CD4-positive, CD25-positive, alpha-beta regulatory T cell (primary cell): ENCODE data around the gene TMPRSS3. TPM values are rescaled to one million over a fixed set of nuclear protein-coding genes. Genes with fewer than 3 reads are reported as not detected.

Experiments used
- ATAC-seq, 2 donors: fragments of 150-1000 bp; cut with Tn5 transposase; one replicate each; pipeline ENCODE4 v1.10.0; 2021; ENCODE audit warnings: low read depth in 2 of 2, moderate number of reproducible peaks in 2 of 2, moderate library complexity in 1 of 2
- DNase-seq, 3 donors: peaks; one replicate each; pipeline versions ENCODE4 v3.0.0 to v3.0.0-alpha.2; 2012 to 2022; ENCODE audit warnings: mixed read lengths in 1 of 3
- H3K27ac ChIP-seq: one replicate; pipeline ENCODE4 v1.7.0; 2013; ENCODE audit warnings: mild to moderate bottlenecking, low read length; ENCODE audit not compliant: insufficient read depth, poor library complexity, severe bottlenecking
- H3K27me3 ChIP-seq: one replicate; pipeline ENCODE4 v1.7.0; 2013; ENCODE audit warnings: low read length; ENCODE audit not compliant: control insufficient read depth, insufficient read depth
- H3K36me3 ChIP-seq: one replicate; pipeline ENCODE4 v1.7.0; 2013; ENCODE audit warnings: mild to moderate bottlenecking, low read length, moderate library complexity; ENCODE audit not compliant: control insufficient read depth, insufficient read depth
- H3K4me1 ChIP-seq: 2 replicates; pipeline ENCODE4 v1.7.0; 2013; ENCODE audit warnings: mild to moderate bottlenecking, low read length; ENCODE audit not compliant: insufficient read depth, control insufficient read depth, poor library complexity, severe bottlenecking
- H3K4me3 ChIP-seq: one replicate; pipeline ENCODE4 v1.7.0; 2013; ENCODE audit warnings: low read depth, mild to moderate bottlenecking, low read length, moderate library complexity
- H3K9me3 ChIP-seq, 2 experiments: 1 replicate in 1 of 2; 2 replicates in 1 of 2; pipeline ENCODE4 v1.7.0; 2013; ENCODE audit warnings: low read length in 2 of 2, mild to moderate bottlenecking in 1 of 2, moderate library complexity in 1 of 2; ENCODE audit not compliant: control insufficient read depth in 2 of 2
- H3K27ac Mint-ChIP-seq, 3 donors: one replicate each; pipeline ENCODE4 v1.8.0; 2020 to 2022; ENCODE audit warnings: mild to moderate bottlenecking in 3 of 3, mixed read lengths in 3 of 3, moderate library complexity in 2 of 3
- H3K27me3 Mint-ChIP-seq: one replicate; pipeline ENCODE4 v1.8.0; 2022; ENCODE audit warnings: mild to moderate bottlenecking, mixed read lengths
- H3K36me3 Mint-ChIP-seq: one replicate; pipeline ENCODE4 v1.8.0; 2020; ENCODE audit warnings: mixed read lengths
- H3K4me1 Mint-ChIP-seq, 4 donors: one replicate each; pipeline ENCODE4 v1.8.0; 2020 to 2022; ENCODE audit warnings: mixed read lengths in 4 of 4, mild to moderate bottlenecking in 1 of 4
- H3K4me3 Mint-ChIP-seq, 4 donors: one replicate each; pipeline ENCODE4 v1.8.0; 2020 to 2022; ENCODE audit warnings: mild to moderate bottlenecking in 4 of 4, mixed read lengths in 4 of 4, moderate library complexity in 3 of 4
- H3K9me3 Mint-ChIP-seq, 7 donors: one replicate each; pipeline ENCODE4 v1.8.0; 2020 to 2022; ENCODE audit warnings: mixed read lengths in 7 of 7, mild to moderate bottlenecking in 3 of 7, moderate library complexity in 2 of 7
- polyA plus RNA-seq, 4 donors: library from polyadenylated mRNA; unstranded; fragments of 300-500 nt; fragmentation: Illumina TruSeq; gene quantifications; one replicate each; pipeline ENCODE4 v1.2.3, GENCODE V29; 2021
- total RNA-seq: library from RNA; stranded (reverse); gene quantifications from one replicate; pipeline ENCODE4 v1.2.3, GENCODE V29; 2022

Gene TMPRSS3
- total and polyA plus RNA-seq, 5 donors from 2014 or later: 1.1 to 4.0 (median 2.3) TPM

DNA sequence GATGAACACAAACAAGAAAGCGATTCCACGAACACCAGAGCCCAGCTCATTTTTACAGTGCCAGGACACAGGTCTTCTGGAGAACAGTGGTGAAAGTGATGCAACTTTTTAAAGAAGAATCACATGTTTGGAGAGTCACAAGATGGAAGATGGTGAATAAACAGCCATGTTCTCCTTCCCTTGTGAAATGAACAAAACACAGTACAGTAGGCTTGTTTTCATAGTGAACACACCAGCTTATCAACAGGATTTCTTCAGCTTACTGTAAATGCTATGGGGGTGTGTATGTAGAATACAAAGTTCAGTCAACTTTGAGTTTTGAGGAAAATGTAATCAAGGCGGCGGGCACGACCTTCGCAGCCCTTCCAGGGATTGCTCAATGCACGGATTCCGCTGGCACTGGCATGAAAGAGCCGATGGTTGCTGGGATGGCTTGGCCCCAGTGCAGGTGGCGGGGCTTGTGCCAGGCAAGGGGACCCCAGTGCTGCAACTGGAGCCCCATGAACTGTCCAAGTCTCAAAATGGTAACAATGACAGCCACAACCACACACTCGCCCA lies 9.7 kb downstream of the TMPRSS3 start:
- Mint-ChIP-seq H3K4me1 (peaks cover 5 to 36% (median 18%) of the 10 kb centered on the region in 4 donors), H3K9me3 (peaks cover 0 to 19% (median 5%) of the 10 kb centered on the region in 7 donors), H3K27me3 (no peaks in the 10 kb centered on the region), H3K36me3 (no peaks in the 10 kb centered on the region), H3K4me3 (no peak overlapping the region), H3K27ac (no peak overlapping the region)
- no peaks in the 10 kb centered on the region for H3K27me3 ChIP-seq
- H3K9me3 ChIP-seq: peaks cover 0 to 11% of the 10 kb centered on the region in 2 experiments
- H3K27ac ChIP-seq: no peak overlapping the region
- H3K4me3 ChIP-seq: no peak overlapping the region
- H3K4me1 ChIP-seq: peaks cover 14% of the 10 kb centered on the region
- DNase-seq: no peak
- no peaks in the 10 kb centered on the region for H3K36me3 ChIP-seq
- ATAC-seq: no peak

DNA sequence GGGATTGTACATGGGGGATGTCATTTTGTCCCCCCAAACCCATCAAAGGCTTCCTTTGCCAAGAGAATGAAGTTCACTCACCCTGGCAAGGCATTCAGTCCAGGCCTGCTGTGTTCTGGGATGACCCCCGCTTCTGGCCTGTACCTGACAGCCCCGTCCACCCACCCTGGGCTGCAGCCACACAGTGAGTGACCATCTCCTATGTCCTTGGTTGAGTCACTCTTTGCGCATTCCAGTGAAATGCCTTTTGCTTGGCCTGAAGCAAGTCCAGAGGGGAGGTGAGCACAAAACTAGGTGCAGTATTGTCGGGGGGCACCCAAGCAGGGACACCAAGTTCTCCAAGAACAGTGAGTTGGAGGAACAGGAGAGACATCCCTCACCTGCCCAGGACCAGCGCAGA lies 10.2 kb downstream of the TMPRSS3 start:
- no peaks in the 10 kb centered on the region for H3K27me3 Mint-ChIP-seq
- no peak for DNase-seq
- H3K9me3 ChIP-seq: peaks cover 0 to 11% of the 10 kb centered on the region in 2 experiments
- no peaks in the 10 kb centered on the region for H3K36me3 Mint-ChIP-seq
- H3K27ac ChIP-seq: no peak overlapping the region
- no peak for ATAC-seq
- H3K4me1 Mint-ChIP-seq: peaks cover 5 to 33% (median 18%) of the 10 kb centered on the region in 4 donors
- H3K4me3 ChIP-seq: no peak overlapping the region
- peaks cover 0 to 19% (median 5%) of the 10 kb centered on the region in 7 donors for H3K9me3 Mint-ChIP-seq
- H3K4me1 ChIP-seq: peaks cover 14% of the 10 kb centered on the region
- H3K4me3 Mint-ChIP-seq: no peak overlapping the region
- no peaks in the 10 kb centered on the region for H3K27me3 ChIP-seq
- peak overlapping the region in 1 of 3 donors; percentile 79 for H3K27ac Mint-ChIP-seq
- H3K36me3 ChIP-seq: no peaks in the 10 kb centered on the region

DNA sequence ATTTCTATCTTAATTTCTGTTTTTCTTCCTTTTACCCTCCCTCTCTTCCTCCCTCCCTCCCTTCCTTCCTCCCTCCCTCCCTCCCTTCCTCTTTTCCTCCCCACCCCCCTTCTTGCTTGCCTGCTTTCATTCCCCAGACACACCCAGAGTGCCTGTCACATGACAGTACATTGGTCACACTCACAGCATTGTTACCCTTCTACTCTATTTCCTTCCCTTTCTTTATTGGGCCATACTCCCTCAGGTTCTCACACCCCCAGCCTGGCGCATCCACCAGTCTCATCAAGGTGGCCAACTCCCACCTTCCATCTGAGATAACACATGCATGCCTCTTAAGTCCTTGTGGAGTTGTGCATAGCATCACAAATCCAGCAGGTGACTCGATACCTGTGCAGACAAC lies 10.9 kb downstream of the TMPRSS3 start:
- DNase-seq: no peak
- H3K36me3 Mint-ChIP-seq: no peaks in the 10 kb centered on the region
- H3K4me3 ChIP-seq: no peak overlapping the region
- H3K27ac ChIP-seq: no peak overlapping the region
- peak overlapping the region; percentile 37 to 79 (median 70) for H3K27ac Mint-ChIP-seq
- H3K9me3 Mint-ChIP-seq: peaks cover 0 to 19% (median 5%) of the 10 kb centered on the region in 7 donors
- ATAC-seq: peak in 1 of 2 donors; percentile 37
- H3K4me3 Mint-ChIP-seq: peak overlapping the region in 1 of 4 donors; percentile 36
- H3K27me3 Mint-ChIP-seq: no peaks in the 10 kb centered on the region
- H3K4me1 ChIP-seq: peaks cover 14% of the 10 kb centered on the region
- H3K4me1 Mint-ChIP-seq: peaks cover 5 to 30% (median 18%) of the 10 kb centered on the region in 4 donors
- no peaks in the 10 kb centered on the region for H3K27me3 ChIP-seq
- H3K36me3 ChIP-seq: no peaks in the 10 kb centered on the region
- peaks cover 0 to 11% of the 10 kb centered on the region in 2 experiments for H3K9me3 ChIP-seq

DNA sequence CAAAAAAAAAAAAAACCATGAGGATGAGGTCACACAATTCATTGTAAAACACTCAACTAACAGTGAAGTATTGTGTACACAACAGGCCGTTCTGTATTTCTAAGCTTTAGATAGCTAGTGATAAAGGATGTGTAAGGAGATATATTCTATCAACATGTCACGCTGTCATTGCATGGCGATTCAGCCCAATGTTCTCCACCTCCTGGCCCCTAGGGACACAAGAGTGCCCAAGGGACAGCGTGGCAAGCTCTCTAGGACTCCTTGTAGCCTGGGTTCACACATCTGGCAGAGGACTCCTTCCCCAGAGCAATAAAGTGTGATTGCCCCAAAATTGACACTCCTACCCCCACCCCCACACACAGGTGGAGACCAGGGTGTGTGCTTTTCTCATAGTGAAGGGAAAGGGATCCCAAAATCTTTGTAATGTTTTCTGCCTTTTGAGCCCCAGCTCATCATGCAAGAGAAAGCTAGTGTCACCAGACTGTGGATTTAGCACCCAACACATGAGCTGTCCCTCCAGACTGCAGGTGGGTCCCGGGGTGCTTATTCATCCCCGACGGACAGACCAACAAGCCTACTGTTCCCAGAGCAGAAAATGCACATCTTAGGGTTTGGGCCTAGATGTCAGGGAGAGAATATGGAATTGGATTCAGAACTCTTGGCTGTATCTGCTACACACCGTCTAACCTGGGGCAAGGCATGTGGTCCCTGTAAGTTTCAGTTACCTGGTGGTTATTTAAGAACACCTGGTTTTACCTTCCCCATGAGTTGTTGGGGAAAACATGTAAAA lies 11.5 kb downstream of the TMPRSS3 start:
- Mint-ChIP-seq H3K36me3 (no peaks in the 10 kb centered on the region), H3K9me3 (peaks cover 0 to 19% (median 5%) of the 10 kb centered on the region in 7 donors), H3K4me1 (peaks cover 5 to 26% (median 18%) of the 10 kb centered on the region in 4 donors), H3K4me3 (no peak overlapping the region), H3K27ac (no peak overlapping the region), H3K27me3 (no peaks in the 10 kb centered on the region)
- ATAC-seq: no peak
- Histone ChIP-seq H3K27ac (no peak overlapping the region), H3K36me3 (no peaks in the 10 kb centered on the region), H3K4me3 (peak overlapping the region; percentile 26), H3K27me3 (no peaks in the 10 kb centered on the region), H3K9me3 (peaks cover 0 to 11% of the 10 kb centered on the region in 2 experiments), H3K4me1 (peaks cover 14% of the 10 kb centered on the region)
- no peak for DNase-seq

DNA sequence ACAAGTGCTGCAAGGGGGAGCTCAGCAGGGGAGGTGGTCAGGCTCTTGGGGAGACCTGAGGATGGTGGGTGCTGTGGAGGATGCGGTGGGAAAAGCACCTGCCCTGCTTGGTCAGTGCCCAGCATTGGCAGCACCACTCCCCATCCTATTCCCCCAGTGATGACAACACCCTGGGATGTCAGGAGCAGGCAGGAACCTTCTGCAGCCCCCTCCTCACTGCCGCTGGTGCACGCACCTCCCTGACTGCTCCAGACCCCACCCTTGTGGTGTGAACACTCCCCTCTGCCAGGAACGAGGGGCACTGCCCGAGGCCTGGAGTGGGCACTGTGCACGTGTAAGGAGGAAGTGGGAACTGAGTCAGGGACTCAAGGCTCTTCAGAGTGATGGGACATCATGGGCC lies 12.5 kb downstream of the TMPRSS3 start:
- ATAC-seq (no peak), DNase-seq (no peak)
- Histone ChIP-seq H3K36me3 (no peaks in the 10 kb centered on the region), H3K4me3 (no peak overlapping the region), H3K27ac (no peak overlapping the region), H3K27me3 (no peaks in the 10 kb centered on the region), H3K9me3 (peaks cover 0 to 11% of the 10 kb centered on the region in 2 experiments), H3K4me1 (peaks cover 14% of the 10 kb centered on the region)
- Mint-ChIP-seq H3K4me1 (peaks cover 5 to 22% (median 17%) of the 10 kb centered on the region in 4 donors), H3K36me3 (no peaks in the 10 kb centered on the region), H3K27me3 (no peaks in the 10 kb centered on the region), H3K9me3 (peaks cover 0 to 19% (median 5%) of the 10 kb centered on the region in 7 donors), H3K4me3 (no peak overlapping the region), H3K27ac (no peak overlapping the region)

DNA sequence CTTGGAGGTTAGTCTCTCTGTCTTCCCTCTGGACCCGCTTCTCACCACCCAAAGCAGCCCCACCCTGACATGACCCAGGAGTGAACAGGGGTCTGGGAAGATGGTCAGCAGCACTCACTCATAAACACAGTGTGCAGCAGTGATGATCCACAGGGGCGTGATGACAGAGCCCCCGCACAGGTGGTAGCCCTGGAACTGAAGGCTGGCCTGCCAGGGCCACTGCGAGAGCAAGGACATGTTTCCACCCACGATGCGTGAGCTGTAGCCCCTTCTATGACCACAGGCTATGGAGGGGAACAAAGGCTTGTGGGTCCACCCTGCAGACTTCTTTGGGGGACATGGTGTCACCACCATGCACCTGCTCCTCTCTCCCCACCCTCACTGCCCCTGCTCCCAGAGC lies 12.9 kb downstream of the TMPRSS3 start:
- no peaks in the 10 kb centered on the region for H3K27me3 ChIP-seq

DNA sequence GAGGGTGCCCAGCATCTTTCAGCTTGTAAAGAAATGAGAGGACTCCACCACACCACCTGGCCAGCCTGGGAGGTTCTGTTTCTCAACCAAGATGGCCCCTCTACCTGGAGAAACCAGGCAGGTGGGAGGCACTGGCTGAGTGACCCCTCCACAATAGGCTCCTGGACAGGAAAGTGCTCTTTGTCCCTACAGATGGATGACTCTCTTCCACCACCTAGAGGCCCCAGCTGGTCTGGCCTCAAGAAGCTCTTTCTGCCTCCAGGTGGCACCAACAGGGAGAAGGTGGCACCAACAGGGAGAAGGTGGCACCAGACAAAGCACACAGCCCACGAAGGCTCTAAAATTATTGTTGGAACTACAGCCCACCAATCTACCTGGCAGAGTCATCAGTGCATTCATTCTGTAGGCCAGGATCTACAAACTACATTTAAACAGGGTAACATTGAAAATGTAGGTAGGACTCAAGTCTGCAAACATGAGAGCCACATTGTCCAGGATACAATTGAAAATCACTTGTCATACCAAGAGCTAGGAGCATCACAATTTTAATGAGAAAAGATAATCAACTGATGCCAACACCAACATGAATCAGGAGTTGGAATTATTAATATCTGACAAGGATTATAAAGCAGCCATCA lies 14.4 kb downstream of the TMPRSS3 start:
- H3K27me3 ChIP-seq: no peaks in the 10 kb centered on the region
- H3K4me1 Mint-ChIP-seq: peaks cover 0 to 20% (median 14%) of the 10 kb centered on the region in 4 donors
- DNase-seq (peak in 1 of 3 donors; percentile 34), ATAC-seq (peak in 1 of 2 donors; percentile 46)
- peaks cover 14% of the 10 kb centered on the region for H3K4me1 ChIP-seq
- no peak overlapping the region for H3K27ac Mint-ChIP-seq
- no peaks in the 10 kb centered on the region for H3K36me3 Mint-ChIP-seq
- H3K9me3 Mint-ChIP-seq: peaks cover 0 to 19% (median 5%) of the 10 kb centered on the region in 7 donors
- no peaks in the 10 kb centered on the region for H3K36me3 ChIP-seq
- no peaks in the 10 kb centered on the region for H3K27me3 Mint-ChIP-seq
- H3K4me3 ChIP-seq: no peak overlapping the region
- H3K9me3 ChIP-seq: peaks cover 0 to 11% of the 10 kb centered on the region in 2 experiments
- no peak overlapping the region for H3K4me3 Mint-ChIP-seq
- H3K27ac ChIP-seq: no peak overlapping the region

More for the DNA sequence above, 12.9 kb downstream of the TMPRSS3 start:
- Histone ChIP-seq H3K4me3 (no peak overlapping the region), H3K4me1 (peaks cover 14% of the 10 kb centered on the region), H3K9me3 (peaks cover 0 to 11% of the 10 kb centered on the region in 2 experiments), H3K36me3 (no peaks in the 10 kb centered on the region), H3K27ac (no peak overlapping the region)
- Mint-ChIP-seq H3K27ac (no peak overlapping the region), H3K36me3 (no peaks in the 10 kb centered on the region), H3K27me3 (no peaks in the 10 kb centered on the region), H3K4me1 (peaks cover 5 to 22% (median 16%) of the 10 kb centered on the region in 4 donors), H3K9me3 (peaks cover 0 to 19% (median 5%) of the 10 kb centered on the region in 7 donors), H3K4me3 (no peak overlapping the region)
- DNase-seq: no peak
- no peak for ATAC-seq
